ENCODE data around the gene TMEM92. TPM values are rescaled to one million over a fixed set of nuclear protein-coding genes. Genes with fewer than 3 reads are reported as not detected.
"Not testable (repeated sequence)": the region's sequence is repeated elsewhere in the genome, so short reads cannot be mapped to it uniquely, and the experiment has no call there.

Gene TMEM92
- total RNA-seq, 2 donors from 2014 or later, result 3.4 to 9.4 TPM

DNA sequence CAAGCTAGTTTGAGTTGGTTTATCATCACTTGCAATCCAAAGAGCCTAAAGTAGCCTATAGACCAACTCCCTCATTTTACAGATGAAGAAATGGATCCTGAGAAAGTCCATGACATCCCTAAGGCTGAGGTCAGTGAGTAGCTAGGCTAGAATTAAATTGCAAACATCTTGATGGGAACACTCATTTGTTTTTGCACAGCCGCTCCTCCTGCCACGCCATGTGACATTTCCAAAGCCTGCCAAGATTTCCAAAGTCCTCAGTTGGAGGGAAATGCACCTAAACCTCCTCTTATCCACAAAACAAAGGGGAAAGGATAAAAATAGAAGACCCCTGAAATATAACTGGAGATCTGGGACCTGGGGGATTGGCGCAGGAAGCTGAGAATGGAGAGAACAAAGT is 15.0 kb downstream of the TMEM92 start:
- DNase-seq (no peak), ATAC-seq (no peak)
- intact Hi-C loops (cut with DNase I, micrococcal nuclease), result no loop called here

DNA sequence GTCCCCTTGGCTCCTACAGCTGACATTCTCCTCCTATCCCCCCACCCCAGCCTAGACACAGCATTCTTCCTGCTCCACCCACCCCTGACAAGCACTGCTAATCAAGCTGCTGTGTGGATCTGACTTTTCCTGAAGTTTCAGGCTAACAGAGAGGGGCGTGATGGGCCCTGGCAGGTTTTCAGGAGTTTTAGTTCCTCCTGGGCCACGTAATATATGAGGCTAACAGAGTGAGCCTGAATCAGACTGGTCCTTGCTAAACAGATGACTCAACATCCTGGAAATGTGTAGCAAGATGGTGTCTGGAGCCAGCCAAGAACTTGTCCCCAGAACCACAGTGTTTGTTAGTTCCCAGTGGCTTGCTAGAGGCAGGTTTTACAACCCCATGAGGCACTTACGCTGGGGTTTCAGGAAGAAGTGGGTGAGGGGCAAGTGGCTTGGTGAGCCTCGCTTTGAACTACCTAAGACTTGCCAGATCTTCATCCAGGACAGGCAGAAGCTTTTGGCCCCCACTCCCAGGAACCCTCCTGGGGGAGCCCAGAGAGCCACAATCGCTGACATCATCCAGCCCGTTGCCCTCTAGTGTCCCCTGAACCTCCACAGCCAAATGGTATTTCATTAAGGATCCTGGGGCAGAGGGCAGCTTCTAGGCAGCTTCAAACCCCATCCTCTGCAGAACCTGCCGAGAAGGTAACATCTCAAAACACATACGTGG is 15.9 kb downstream of the TMEM92 start:
- intact Hi-C loops (cut with DNase I, micrococcal nuclease), result loop anchor here in 1 of 2 donors (10.0 kb wide), 1 partner anchor 195 kb away; the partner anchor contains the start of gene PDK2
- DNase-seq (peak; percentile 50 to 67), ATAC-seq (peak; percentile 89)

DNA sequence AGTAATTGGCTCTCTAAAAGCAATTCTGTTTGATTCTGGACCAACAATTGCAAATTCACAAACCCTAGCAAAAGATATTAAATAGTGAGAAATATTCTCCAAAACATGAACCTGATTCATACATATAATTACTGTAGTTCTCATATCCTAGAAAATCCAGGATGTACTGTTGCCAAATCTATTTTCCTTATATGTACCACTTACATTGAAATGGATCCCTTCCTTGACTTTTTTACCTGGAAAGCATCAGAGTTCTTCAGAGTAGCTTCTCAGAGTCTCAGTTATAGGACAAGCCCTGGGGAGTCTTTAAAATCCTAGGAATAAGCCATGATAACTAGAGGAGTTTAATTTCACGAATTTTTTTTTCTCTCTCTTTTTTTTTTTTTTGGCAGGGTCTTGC is 16.7 kb downstream of the TMEM92 start:
- DNase-seq (no peak), ATAC-seq (no peak)
- intact Hi-C loops (cut with DNase I, micrococcal nuclease), result loop anchor here in 1 of 2 donors (10.0 kb wide), 1 partner anchor 196 kb away; the partner anchor contains the start of gene PDK2

DNA sequence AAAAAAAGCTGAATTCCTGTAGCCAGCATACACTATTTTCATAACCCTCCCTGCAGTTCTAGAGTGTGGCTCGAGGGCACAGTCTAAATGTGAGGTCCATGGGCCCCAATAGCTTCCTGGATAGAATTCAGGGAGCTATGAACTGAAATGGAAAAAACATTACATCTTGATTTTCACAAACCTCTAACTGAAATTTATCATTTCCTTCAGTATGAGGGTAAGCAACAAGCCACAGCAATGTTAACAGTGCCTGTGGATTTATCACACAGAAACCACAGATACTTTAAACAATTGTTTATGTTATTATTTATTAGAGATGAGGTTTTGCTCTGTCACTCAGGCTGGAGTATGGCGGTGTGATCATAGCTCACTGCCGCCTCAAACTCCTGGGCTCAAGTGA is 18.2 kb downstream of the TMEM92 start:
- intact Hi-C loops (cut with DNase I, micrococcal nuclease), result loop anchor here in 1 of 2 donors (10.0 kb wide), 1 partner anchor 198 kb away; the partner anchor contains the start of gene PDK2
- no peak for DNase-seq
- no peak for ATAC-seq

DNA sequence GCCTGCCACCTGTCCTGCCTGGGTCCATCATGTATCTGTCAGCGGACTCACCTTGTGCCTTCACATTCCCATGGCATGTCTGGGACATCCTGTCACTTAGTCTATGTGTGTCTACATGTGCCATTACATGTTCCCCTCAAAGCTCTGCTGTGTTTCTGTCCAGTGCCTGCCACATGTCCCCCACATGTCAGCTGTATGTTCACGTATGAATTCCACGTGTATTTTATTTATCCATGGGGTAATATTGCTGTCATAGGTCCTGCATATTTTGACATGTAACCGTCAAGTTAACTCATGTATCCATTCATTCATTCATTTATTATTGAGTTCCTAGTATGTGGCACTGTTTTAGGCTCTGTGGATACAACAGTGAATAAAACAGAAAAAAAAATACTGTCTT is 20.8 kb downstream of the TMEM92 start:
- intact Hi-C loops (cut with DNase I, micrococcal nuclease), result loop anchor here in 1 of 2 donors (10.0 kb wide), 1 partner anchor 200 kb away; the partner anchor contains the start of gene PDK2
- ATAC-seq (no peak), DNase-seq (no peak)

DNA sequence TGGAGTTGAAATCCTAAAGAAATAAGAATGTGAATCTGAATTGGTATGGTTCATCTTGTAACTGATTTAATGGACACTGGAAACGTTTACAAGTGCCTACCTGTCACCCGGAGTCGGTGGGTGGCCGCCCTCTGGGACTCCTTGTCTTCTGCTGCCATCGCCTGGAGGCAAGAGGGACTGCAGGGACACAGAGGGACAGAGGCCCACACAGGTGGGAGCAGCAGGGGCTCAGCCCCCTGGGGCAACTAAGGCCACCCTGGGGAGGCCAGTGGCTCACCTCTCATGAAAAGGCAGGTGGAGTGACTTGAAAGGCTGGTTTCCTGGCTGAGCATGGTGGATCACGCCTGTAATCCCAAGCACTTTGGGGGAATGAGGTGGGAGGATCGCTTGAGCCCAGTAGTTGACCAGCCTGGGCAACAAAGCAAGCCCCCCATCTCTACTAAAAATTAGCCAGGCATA is 23.2 kb downstream of the TMEM92 start:
- ATAC-seq (peak; percentile 90), DNase-seq (peak; percentile 66 to 82)
- intact Hi-C loops (cut with DNase I, micrococcal nuclease), result loop anchor here in 1 of 2 donors (10.0 kb wide), 1 partner anchor 203 kb away; the partner anchor contains the start of gene PDK2

DNA sequence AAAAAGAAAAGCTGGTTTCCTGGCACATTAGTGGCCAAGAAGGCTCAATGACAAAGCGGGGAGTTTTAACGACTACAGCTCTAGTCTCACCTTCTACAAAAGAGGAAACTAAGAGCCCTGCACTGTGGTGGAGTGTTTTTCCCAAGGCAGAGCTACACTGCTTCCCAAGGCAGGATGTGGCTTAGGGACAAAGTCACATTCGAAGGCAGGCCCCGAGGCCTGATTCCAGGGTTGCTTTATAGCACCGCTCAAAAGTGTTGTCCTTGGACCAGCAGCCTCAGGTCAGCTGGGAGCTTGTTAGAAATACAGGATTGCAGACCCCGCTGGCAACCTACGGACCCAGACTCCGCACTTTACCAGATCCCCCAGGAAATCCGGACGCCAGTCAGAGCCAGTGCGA is 23.8 kb downstream of the TMEM92 start:
- ATAC-seq (no peak), DNase-seq (no peak)
- intact Hi-C loops (cut with DNase I, micrococcal nuclease), result loop anchor here in 1 of 2 donors (10.0 kb wide), 1 partner anchor 203 kb away; the partner anchor contains the start of gene PDK2

DNA sequence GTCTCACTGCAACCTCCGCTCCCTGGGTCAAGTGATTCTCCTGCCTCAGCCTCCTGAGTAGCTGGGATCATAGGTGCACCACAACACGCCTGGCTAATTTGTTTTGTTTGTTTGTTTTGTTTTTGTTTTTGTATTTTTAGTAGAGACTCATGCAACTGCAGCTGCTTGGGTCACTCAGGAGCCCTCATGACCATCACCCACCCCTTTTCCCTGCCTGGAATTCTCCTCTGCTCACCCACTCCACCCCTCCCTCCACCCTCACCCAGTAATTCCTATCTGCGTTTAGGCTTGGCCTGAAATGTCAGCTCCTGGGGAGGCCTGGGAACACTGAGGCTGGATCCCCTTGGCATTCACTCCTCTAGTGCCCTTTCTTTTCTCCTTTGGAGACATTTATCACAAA is 25.5 kb downstream of the TMEM92 start:
- intact Hi-C loops (cut with DNase I, micrococcal nuclease), result loop anchor here in 1 of 2 donors (10.0 kb wide), 1 partner anchor 205 kb away; the partner anchor contains the start of gene PDK2
- DNase-seq, result no peak
- ATAC-seq, result no peak

DNA sequence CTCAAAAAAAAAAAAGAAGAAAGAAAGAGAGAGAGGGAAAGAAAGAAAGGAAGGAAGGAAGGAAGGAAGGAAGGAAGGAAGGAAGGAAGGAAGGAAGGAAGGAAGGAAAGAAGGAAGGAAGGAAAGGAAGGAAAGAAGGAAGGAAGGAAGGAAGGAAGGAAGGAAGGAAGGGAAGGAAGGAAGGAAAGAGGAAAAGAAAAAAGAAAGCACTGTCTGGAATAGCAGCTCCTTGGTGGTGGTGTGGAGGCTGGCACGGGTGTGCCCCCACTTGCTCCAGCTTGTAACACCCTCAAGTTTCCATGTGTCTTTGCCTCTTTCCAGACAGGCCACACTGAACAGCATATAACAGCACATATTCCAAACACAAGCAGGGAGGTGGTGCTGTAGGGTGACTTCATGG is 26.6 kb downstream of the TMEM92 start:
- intact Hi-C loops (cut with DNase I, micrococcal nuclease); ATAC-seq; DNase-seq: not testable (repeated sequence)

DNA sequence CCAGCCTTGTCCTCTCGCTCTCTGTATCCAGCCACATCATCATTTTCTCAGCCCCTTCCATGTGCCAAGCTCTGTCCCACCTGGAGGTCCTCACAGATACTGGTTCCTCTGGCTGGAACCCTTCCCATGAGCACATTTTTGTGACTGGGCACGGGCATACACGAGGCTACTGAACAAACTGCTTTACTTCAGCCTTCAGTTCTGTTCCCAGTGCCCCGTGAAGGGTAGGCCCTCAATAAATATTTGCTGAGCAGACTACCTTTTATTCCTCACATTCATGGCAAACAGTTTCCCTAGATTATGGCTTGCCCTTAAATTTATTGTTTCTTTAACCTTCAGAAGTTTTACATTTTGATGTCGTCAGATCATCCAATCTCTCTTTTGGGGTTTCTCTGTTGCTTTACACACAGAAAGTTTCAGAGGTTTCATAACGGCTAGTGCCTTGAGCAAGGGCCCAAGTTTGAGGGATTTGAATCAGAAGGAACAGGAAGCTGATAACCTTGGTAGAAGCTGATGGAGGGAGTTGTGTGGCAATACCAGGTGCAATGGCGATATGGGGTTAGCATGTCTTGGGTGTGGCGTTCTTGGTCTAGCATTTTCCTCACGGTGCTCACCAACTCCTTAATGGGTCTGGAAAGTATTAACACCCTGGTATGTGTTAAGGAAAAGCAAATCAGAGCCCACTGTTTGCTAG is 27.8 kb downstream of the TMEM92 start:
- intact Hi-C loops (cut with DNase I, micrococcal nuclease), result no loop called here
- DNase-seq (no peak), ATAC-seq (peak; percentile 58)

DNA sequence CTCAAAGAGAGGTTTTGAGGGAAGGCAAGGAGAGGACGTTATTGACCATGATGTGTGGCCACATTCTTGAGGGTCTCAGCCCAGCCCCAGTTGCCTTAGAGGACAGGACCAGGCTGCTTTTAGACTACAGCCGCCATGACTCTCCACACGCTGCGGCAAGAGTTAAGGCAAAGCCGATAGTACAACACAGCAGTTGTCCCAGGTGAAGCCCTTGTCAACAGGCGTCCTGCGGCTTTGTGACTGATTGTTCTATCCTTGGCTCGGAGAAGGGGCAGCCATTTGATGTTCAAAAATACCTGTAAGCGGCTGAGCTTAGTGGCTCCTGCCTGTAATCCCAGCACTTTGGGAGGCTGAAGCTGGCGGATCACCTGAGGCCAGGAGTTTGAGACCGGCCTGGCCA is 28.8 kb downstream of the TMEM92 start:
- intact Hi-C loops (cut with DNase I, micrococcal nuclease), result no loop called here
- ATAC-seq, result no peak
- no peak for DNase-seq

DNA sequence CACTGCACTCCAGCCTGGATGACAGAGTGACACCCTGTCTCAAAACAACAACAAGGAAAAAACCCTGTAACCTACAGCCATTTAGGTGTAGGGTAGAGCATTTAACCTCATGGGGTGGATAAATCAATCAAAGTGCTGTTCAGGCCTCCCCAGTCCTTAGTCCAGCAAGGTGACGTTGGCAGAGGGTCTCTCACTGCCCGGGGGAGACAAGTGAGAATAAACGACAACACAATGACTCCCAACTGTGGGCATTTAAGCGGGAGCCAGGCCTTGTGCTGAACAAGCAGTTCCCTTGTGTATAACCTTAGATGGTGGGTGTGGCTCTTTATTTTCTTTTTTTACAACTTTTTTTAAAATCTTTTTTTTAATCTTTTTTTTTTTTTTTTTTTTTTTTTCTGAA is 29.3 kb downstream of the TMEM92 start:
- ATAC-seq (no peak), DNase-seq (no peak)
- intact Hi-C loops (cut with DNase I, micrococcal nuclease), result no loop called here

DNA sequence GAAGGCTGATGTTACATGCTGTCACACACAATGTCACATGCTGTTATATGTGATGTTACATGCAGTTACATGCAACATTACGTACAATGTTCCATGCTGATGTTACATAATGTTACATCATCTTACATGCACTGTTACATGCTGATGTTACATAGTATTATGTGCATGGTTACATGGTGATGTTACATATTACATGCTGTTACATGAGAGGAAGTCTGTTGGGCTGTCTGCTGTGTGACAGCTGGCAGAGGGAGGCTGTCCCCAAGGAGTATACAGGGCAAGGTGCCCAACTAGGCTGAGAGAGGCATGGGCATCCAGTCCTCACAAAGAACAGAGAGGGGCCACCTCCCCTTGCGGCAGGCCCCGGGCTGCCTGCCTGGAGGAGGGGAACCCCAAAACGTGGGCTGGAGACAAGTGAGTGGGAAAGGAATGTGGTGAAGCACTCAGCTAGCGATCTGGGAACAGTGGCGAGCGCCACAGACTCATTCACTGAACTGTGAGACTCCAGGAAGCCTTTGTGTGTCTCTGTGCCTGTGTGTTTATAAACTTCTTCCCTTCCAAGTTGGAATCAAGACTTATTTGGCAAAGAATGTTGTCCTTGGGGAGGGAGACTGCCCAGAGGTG is 30.6 kb downstream of the TMEM92 start:
- ATAC-seq (no peak), DNase-seq (no peak)
- intact Hi-C loops (cut with DNase I, micrococcal nuclease), result no loop called here

DNA sequence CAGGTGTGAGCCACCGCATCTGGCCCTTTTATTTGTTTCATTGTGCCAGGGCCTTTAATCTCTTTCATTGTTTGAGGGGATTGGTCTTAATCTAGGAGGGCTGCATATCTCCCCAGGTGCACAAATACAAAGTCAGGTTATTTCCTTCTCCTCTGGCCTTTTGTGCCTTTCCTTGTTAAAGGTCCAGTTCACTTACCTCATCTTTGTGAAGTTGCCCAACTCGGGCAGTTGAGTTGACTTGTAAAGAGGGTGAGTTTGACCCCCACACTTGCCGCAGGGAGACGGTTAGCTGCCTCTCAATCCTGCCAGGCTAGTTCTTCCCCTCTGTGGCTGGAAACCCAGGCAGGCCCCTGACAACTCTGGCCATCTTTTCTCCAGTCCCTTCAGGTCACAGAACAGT is 33.4 kb downstream of the TMEM92 start:
- DNase-seq (no peak), ATAC-seq (peak; percentile 21)
- intact Hi-C loops (cut with DNase I, micrococcal nuclease), result no loop called here

DNA sequence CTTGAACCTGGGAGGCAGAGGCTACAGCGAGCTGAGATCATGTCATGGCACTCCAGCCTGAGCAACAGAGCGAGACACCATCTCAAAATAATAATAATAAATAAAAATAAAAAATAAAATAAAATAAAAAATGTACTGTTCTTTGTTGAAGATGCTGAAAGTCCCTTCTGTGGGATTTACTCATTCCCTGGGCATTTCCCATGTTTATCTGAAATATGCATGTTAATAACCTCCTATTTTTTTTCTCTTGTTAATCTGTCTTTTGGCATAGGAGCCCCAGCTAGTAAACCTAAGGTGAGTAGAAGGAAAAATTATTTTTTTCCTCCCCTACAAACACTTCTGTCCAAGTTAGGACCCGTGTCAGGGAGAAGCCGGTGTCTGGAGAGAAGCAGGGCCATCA is 34.4 kb downstream of the TMEM92 start:
- ATAC-seq (no peak), DNase-seq (no peak)
- intact Hi-C loops (cut with DNase I, micrococcal nuclease), result no loop called here

DNA sequence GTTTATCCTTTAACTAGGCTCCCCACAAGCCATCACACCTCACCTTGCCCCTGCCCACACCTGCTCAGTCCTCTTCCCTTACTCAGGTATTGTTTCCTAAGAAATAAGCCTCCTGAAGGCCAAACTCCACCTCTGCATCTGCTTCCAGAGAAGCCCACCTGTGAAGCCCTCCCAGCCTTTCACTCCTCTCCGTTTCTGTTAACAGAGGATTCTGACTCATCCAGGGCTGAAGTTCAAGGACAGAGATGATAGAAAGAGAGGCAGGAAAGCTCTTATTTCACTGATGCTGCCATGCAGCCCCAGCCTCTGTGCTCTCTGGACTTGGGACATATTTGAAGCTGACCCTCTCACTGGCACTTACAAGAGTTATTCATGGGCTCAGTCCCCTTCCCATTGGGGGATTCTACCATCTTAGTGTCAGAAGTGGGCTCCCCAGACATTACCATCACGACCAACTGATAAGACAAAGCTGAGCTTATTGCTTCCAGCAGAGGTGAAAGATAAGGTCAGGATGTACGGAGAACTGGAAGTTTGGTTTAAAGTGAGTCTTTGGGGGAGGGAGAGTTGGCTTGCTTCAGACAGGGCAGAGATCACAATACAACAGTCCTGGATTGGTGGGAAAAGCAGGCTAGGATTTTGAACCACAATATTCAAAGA is 36.3 kb downstream of the TMEM92 start:
- intact Hi-C loops (cut with DNase I, micrococcal nuclease), result no loop called here
- ATAC-seq (no peak), DNase-seq (no peak)

DNA sequence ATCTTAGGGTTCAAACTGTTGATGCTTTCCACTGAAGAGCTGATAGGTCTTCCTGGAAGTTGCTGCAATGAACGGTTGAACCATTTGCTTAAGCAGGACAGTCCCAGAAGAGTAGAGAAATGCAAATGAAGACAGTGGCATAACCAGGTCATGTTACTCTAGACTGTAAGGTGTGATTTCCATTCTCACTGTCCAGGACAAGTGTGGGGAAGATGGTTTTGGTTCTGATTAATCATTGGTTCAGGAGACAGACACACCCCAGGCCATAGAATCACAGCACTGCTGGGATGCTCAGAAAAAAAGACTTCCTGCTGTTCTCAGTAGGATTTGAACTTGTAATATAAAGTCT is 36.8 kb downstream of the TMEM92 start:
- ATAC-seq, result no peak
- no peak for DNase-seq
- intact Hi-C loops (cut with DNase I, micrococcal nuclease), result no loop called here

DNA sequence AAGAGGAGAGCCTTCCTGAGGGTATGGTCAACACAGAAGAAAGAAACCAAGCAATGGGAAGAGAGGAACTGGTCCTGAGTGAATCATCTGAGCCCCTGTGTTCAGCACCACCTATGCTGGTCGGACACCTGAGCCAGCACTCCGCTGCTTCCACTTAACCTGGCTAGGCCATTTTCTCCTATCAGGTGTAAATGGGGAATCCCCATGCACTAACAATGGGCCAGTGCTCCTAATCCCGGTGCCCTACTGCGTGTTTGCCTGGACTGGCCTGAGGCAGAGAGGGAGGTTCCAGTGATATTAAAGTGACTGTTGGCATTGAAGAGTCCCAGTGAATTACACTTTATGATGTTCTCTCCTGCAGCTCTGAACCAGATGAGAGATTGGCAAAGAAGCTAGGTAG is 37.2 kb downstream of the TMEM92 start:
- intact Hi-C loops (cut with DNase I, micrococcal nuclease), result no loop called here
- ATAC-seq, result no peak
- no peak for DNase-seq

DNA sequence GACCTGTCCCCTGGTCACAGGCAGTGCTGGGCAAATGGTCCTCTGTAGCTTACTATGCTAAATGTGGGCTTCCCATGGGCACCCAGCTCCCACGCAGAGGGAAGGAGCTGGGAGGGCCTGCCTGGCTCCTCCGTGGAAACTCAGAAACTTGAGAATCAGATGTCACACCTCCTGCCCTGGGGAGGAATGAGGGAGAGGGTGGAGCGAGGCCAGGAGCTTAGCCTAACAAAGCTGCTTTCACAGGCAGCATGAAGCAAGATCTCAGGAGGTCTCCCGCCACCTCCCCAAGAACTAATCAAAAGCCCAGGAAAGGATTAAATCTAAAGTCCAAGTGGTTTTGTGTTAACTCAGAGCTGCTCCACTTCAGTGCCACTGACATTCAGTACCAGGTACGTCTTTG is 38.0 kb downstream of the TMEM92 start:
- ATAC-seq (no peak), DNase-seq (no peak)
- intact Hi-C loops (cut with DNase I, micrococcal nuclease), result no loop called here

Data from left colon (tissue), 2 donors.